D721Med (cell line): ENCODE results near the gene MAPK8IP2.

Experiments
- DNase-seq: peaks from one replicate; pipeline ENCODE4 v3.0.0; 2011; ENCODE audit warnings: low spot score; ENCODE audit not compliant: insufficient read length
- FAIRE-seq: peaks from 2 replicates; lab custom pipeline; 2011; peaks lifted over from hg19 to GRCh38; lab: Jason Lieb, UNC
- CTCF ChIP-seq: IDR thresholded peaks from 2 replicates; pipeline ENCODE4 v1.5.1; 2012; ENCODE audit warnings: mild to moderate bottlenecking, control low read depth; ENCODE audit not compliant: insufficient read depth; ENCODE audit errors: missing control alignments

The MAPK8IP2 gene

GRCh38 chr22:50562523-50563412, 37.8 kb upstream of the MAPK8IP2 start, which contains the start of gene SYCE3:
SYCE3 (minus strand) TSS chr22:50562919; CDS start chr22:50556405, 6,514 bp downstream.
- peak; percentile 59 for TF ChIP-seq CTCF
- DNase-seq (no peak), FAIRE-seq (no peak)

GRCh38 chr22:50563413-50564160, 37.0 kb upstream of the MAPK8IP2 start:
- DNase-seq (no peak), FAIRE-seq (no peak)
- TF ChIP-seq CTCF, result no peak

GRCh38 chr22:50564289-50564688, 36.3 kb upstream of the MAPK8IP2 start:
- TF ChIP-seq CTCF, result no peak
- no peak for DNase-seq
- no peak for FAIRE-seq

- TF ChIP-seq CTCF, result no peak
- DNase-seq (no peak), FAIRE-seq (no peak)
These were observed 32.8 kb upstream of the MAPK8IP2 start for GRCh38 chr22:50567721-50568252.

GRCh38 chr22:50568626-50569025, 32.0 kb upstream of the MAPK8IP2 start:
- DNase-seq (no peak), FAIRE-seq (no peak)
- no peak for TF ChIP-seq CTCF

- no peak for TF ChIP-seq CTCF
- FAIRE-seq, result no peak
- DNase-seq, result no peak
These were observed 31.5 kb upstream of the MAPK8IP2 start for GRCh38 chr22:50569041-50569459.
